Stimulated activated CD8-positive, alpha-beta memory T cell treated with anti-CD3 and anti-CD28 coated beads, Interleukin-4, amount 100 ng/mL, for 4 hours (primary cell): ENCODE results near the gene CLGN.

Experiments
- DNase-seq, 2 donors: peaks; one replicate each; pipeline ENCODE4 v3.0.0-alpha.2; 2020; ENCODE audit warnings: low read depth in 2 of 2, low spot score in 1 of 2

The CLGN gene

GRCh38 chr4:140388015-140388414 is 39.4 kb downstream of the CLGN start:
- DNase-seq: no peak

GRCh38 chr4:140382732-140383131 is 44.7 kb downstream of the CLGN start:
- DNase-seq: no peak

- DNase-seq: no peak
Measured at GRCh38 chr4:140374130-140374477, 53.3 kb downstream of the CLGN start.

GRCh38 chr4:140373328-140374129 is 53.9 kb downstream of the CLGN start, which contains the start of gene SCOC:
Gene SCOC (plus strand): TSS chr4:140373646. CDS start chr4:140379171, 5,525 bp downstream.
- DNase-seq: peak; percentile 93 to 94

- no peak for DNase-seq
Measured at GRCh38 chr4:140372751-140373327, 54.6 kb downstream of the CLGN start.

GRCh38 chr4:140368686-140369085 is 58.8 kb downstream of the CLGN start:
- DNase-seq: no peak

- no peak for DNase-seq
Measured at GRCh38 chr4:140367738-140368137, 59.7 kb downstream of the CLGN start.

- DNase-seq: no peak
Measured at GRCh38 chr4:140363558-140363957, 63.9 kb downstream of the CLGN start.

GRCh38 chr4:140363051-140363450 is 64.4 kb downstream of the CLGN start:
- no peak for DNase-seq

- no peak for DNase-seq
Measured at GRCh38 chr4:140361099-140361498, 66.3 kb downstream of the CLGN start.

- DNase-seq: peak; percentile 53 to 65
Measured at GRCh38 chr4:140359562-140360427, 67.7 kb downstream of the CLGN start.

- DNase-seq: no peak
Measured at GRCh38 chr4:140358281-140358680, 69.2 kb downstream of the CLGN start.

- DNase-seq: no peak
Measured at GRCh38 chr4:140357868-140358267, 69.6 kb downstream of the CLGN start.

GRCh38 chr4:140355288-140355687 is 72.2 kb downstream of the CLGN start:
- no peak for DNase-seq

GRCh38 chr4:140353786-140354185 is 73.7 kb downstream of the CLGN start:
- DNase-seq: no peak

- DNase-seq: no peak
Measured at GRCh38 chr4:140351093-140352075, 76.1 kb downstream of the CLGN start.

GRCh38 chr4:140349816-140350215 is 77.6 kb downstream of the CLGN start:
- no peak for DNase-seq

- no peak for DNase-seq
Measured at GRCh38 chr4:140346136-140346535, 81.3 kb downstream of the CLGN start.

- no peak for DNase-seq
Measured at GRCh38 chr4:140344621-140345020, 82.8 kb downstream of the CLGN start.

GRCh38 chr4:140344101-140344500 is 83.3 kb downstream of the CLGN start:
- DNase-seq: no peak

GRCh38 chr4:140343303-140343702 is 84.1 kb downstream of the CLGN start:
- DNase-seq: no peak
